Muscle layer of duodenum (tissue), 2 donors: ENCODE data around the gene SLC8B1.
A peak's percentile ranks its signal among the peaks of the same experiment; 100 is the strongest.
"Not testable (repeated sequence)": the region's sequence is repeated elsewhere in the genome, so short reads cannot be mapped to it uniquely, and the experiment has no call there.

ENCODE experiments used
- H3K27ac ChIP-seq: one replicate; pipeline ENCODE4 v1.7.0; 2013; ENCODE audit warnings: mild to moderate bottlenecking, low read length
- H3K27me3 ChIP-seq: one replicate; pipeline ENCODE4 v1.7.0; 2013; ENCODE audit warnings: low read depth, mild to moderate bottlenecking, control low read depth, low read length
- H3K36me3 ChIP-seq, 2 donors: one replicate each; pipeline ENCODE4 v1.7.0; 2013; ENCODE audit warnings: low read length in 2 of 2, control low read depth in 1 of 2, mild to moderate bottlenecking in 1 of 2; ENCODE audit not compliant: insufficient read depth in 2 of 2, control insufficient read depth in 1 of 2
- H3K4me1 ChIP-seq, 2 donors: one replicate each; pipeline ENCODE4 v1.7.0; 2013; ENCODE audit warnings: low read length in 2 of 2, mild to moderate bottlenecking in 2 of 2, control low read depth in 1 of 2, moderate library complexity in 1 of 2; ENCODE audit not compliant: insufficient read depth in 2 of 2, control insufficient read depth in 1 of 2
- H3K4me3 ChIP-seq, 2 donors: one replicate each; pipeline ENCODE4 v1.7.0; 2013; ENCODE audit warnings: low read length in 2 of 2, low read depth in 1 of 2, mild to moderate bottlenecking in 1 of 2
- H3K9me3 ChIP-seq, 2 donors: one replicate each; pipeline ENCODE4 v1.7.0; 2013; ENCODE audit warnings: low read length in 2 of 2, control low read depth in 1 of 2, mild to moderate bottlenecking in 1 of 2; ENCODE audit not compliant: control insufficient read depth in 1 of 2
- donor health status: healthy.

The SLC8B1 gene

GRCh38 chr12:113368331-113368730 lies 33.4 kb upstream of the SLC8B1 start:
- H3K4me3 ChIP-seq: no peak overlapping the region
- peaks cover 0 to 3% of the 10 kb centered on the region in 2 donors for H3K4me1 ChIP-seq
- H3K36me3 ChIP-seq: peaks cover 9 to 28% of the 10 kb centered on the region in 2 donors
- H3K27me3 ChIP-seq: no peaks in the 10 kb centered on the region
- H3K9me3 ChIP-seq: no peaks in the 10 kb centered on the region
- H3K27ac ChIP-seq: no peak overlapping the region

GRCh38 chr12:113366827-113367226 lies 31.9 kb upstream of the SLC8B1 start:
- Histone ChIP-seq H3K27me3 (no peaks in the 10 kb centered on the region), H3K36me3 (peaks cover 3 to 17% of the 10 kb centered on the region in 2 donors), H3K4me1 (peaks cover 0 to 3% of the 10 kb centered on the region in 2 donors), H3K4me3 (no peak overlapping the region), H3K9me3 (no peaks in the 10 kb centered on the region), H3K27ac (no peak overlapping the region)

GRCh38 chr12:113365639-113366395 lies 30.9 kb upstream of the SLC8B1 start:
- Histone ChIP-seq H3K36me3 (peaks cover 0 to 8% of the 10 kb centered on the region in 2 donors), H3K4me1 (peaks cover 0 to 3% of the 10 kb centered on the region in 2 donors), H3K9me3 (no peaks in the 10 kb centered on the region), H3K27me3 (no peaks in the 10 kb centered on the region), H3K27ac (no peak overlapping the region), H3K4me3 (no peak overlapping the region)

GRCh38 chr12:113364698-113365097 lies 29.8 kb upstream of the SLC8B1 start:
- Histone ChIP-seq H3K4me1 (peaks cover 3 to 5% of the 10 kb centered on the region in 2 donors), H3K27me3 (no peaks in the 10 kb centered on the region), H3K36me3 (peaks cover 0 to 8% of the 10 kb centered on the region in 2 donors), H3K27ac (no peak overlapping the region), H3K9me3 (no peaks in the 10 kb centered on the region), H3K4me3 (no peak overlapping the region)

GRCh38 chr12:113361574-113362370 lies 26.9 kb upstream of the SLC8B1 start:
- Histone ChIP-seq H3K4me1 (peaks cover 3 to 17% of the 10 kb centered on the region in 2 donors), H3K27ac (no peak overlapping the region), H3K27me3 (no peaks in the 10 kb centered on the region), H3K36me3 (no peaks in the 10 kb centered on the region), H3K4me3 (no peak overlapping the region), H3K9me3 (no peaks in the 10 kb centered on the region)

- peaks cover 3 to 14% of the 10 kb centered on the region in 2 donors for H3K4me1 ChIP-seq
- no peaks in the 10 kb centered on the region for H3K36me3 ChIP-seq
- H3K27ac ChIP-seq: no peak overlapping the region
- H3K27me3 ChIP-seq: no peaks in the 10 kb centered on the region
- peak overlapping the region; percentile 80 to 84 for H3K4me3 ChIP-seq
- no peaks in the 10 kb centered on the region for H3K9me3 ChIP-seq
Observed at GRCh38 chr12:113359939-113360748, 25.2 kb upstream of the SLC8B1 start.

- Histone ChIP-seq H3K4me1 (peaks cover 3 to 14% of the 10 kb centered on the region in 2 donors), H3K4me3 (peak overlapping the region; percentile 80 to 84), H3K27ac (peak overlapping the region; percentile 83), H3K36me3 (no peaks in the 10 kb centered on the region), H3K9me3 (no peaks in the 10 kb centered on the region), H3K27me3 (no peaks in the 10 kb centered on the region)
Observed at GRCh38 chr12:113359133-113359938, 24.4 kb upstream of the SLC8B1 start.

GRCh38 chr12:113358381-113359132 lies 23.6 kb upstream of the SLC8B1 start, which contains the start of gene PLBD2:
Gene PLBD2, plus strand, starts transcription at chr12:113358587. Its CDS starts 14 bp downstream, at chr12:113358601.
- no peaks in the 10 kb centered on the region for H3K36me3 ChIP-seq
- no peaks in the 10 kb centered on the region for H3K27me3 ChIP-seq
- H3K4me3 ChIP-seq: peak within 1 kb of the TSS; percentile 80 to 84
- no peaks in the 10 kb centered on the region for H3K9me3 ChIP-seq
- H3K27ac ChIP-seq: peak within 1 kb of the TSS; percentile 83
- H3K4me1 ChIP-seq: peaks cover 3 to 14% of the 10 kb centered on the region in 2 donors

- not testable (repeated sequence) for H3K4me3 ChIP-seq, H3K27me3 ChIP-seq, H3K36me3 ChIP-seq, H3K27ac ChIP-seq, H3K9me3 ChIP-seq, H3K4me1 ChIP-seq
Observed at GRCh38 chr12:113354192-113354591, 19.3 kb upstream of the SLC8B1 start.

- H3K27ac ChIP-seq: no peak overlapping the region
- H3K4me3 ChIP-seq: no peak overlapping the region
- no peaks in the 10 kb centered on the region for H3K36me3 ChIP-seq
- no peaks in the 10 kb centered on the region for H3K27me3 ChIP-seq
- H3K9me3 ChIP-seq: no peaks in the 10 kb centered on the region
- no peaks in the 10 kb centered on the region for H3K4me1 ChIP-seq
Observed at GRCh38 chr12:113351089-113351488, 16.2 kb upstream of the SLC8B1 start.
